HL-60/S4 (cell line): ENCODE measurements around the gene ADK.

ENCODE experiments used
- in situ Hi-C: fragments of 300-500 bp; cut with MboI; formaldehyde crosslinking; loops from 2 replicates; pipeline ENCODE4 v1.14.3; 2022; ENCODE audit warnings: low sequenced_read_pairs

ADK gene

GRCh38 chr10:74587109-74587854 is 436.3 kb downstream of the ADK start:
- in situ Hi-C loops, result no loop called here

GRCh38 chr10:74589226-74589673 is 438.2 kb downstream of the ADK start:
- in situ Hi-C loops, result no loop called here

GRCh38 chr10:74589851-74590250 is 438.8 kb downstream of the ADK start:
- in situ Hi-C loops, result no loop called here

- in situ Hi-C loops, result no loop called here
These were observed 442.4 kb downstream of the ADK start for GRCh38 chr10:74593470-74593869.

GRCh38 chr10:74596713-74597112 is 445.7 kb downstream of the ADK start:
- in situ Hi-C loops, result no loop called here

- in situ Hi-C loops, result no loop called here
These were observed 448.0 kb downstream of the ADK start for GRCh38 chr10:74598891-74599566.

GRCh38 chr10:74599672-74600071 is 448.7 kb downstream of the ADK start:
- in situ Hi-C loops, result no loop called here

GRCh38 chr10:74600170-74600569 is 449.1 kb downstream of the ADK start:
- in situ Hi-C loops, result no loop called here

- in situ Hi-C loops, result no loop called here
These were observed 451.6 kb downstream of the ADK start for GRCh38 chr10:74602576-74602975.

- in situ Hi-C loops, result no loop called here
These were observed 459.3 kb downstream of the ADK start for GRCh38 chr10:74610299-74610698.

GRCh38 chr10:74612195-74612594 is 461.2 kb downstream of the ADK start:
- in situ Hi-C loops, result no loop called here

GRCh38 chr10:74620626-74621025 is 469.6 kb downstream of the ADK start:
- in situ Hi-C loops, result no loop called here

GRCh38 chr10:74623786-74624185 is 472.8 kb downstream of the ADK start:
- in situ Hi-C loops, result no loop called here

- in situ Hi-C loops, result no loop called here
These were observed 473.5 kb downstream of the ADK start for GRCh38 chr10:74624501-74624900.

GRCh38 chr10:74628136-74628535 is 477.1 kb downstream of the ADK start:
- in situ Hi-C loops, result no loop called here

GRCh38 chr10:74634995-74635536 is 484.0 kb downstream of the ADK start:
- in situ Hi-C loops, result no loop called here

GRCh38 chr10:74635655-74636054 is 484.6 kb downstream of the ADK start:
- in situ Hi-C loops, result no loop called here

GRCh38 chr10:74637685-74638084 is 486.7 kb downstream of the ADK start:
- in situ Hi-C loops, result no loop called here

- in situ Hi-C loops, result no loop called here
These were observed 489.3 kb downstream of the ADK start for GRCh38 chr10:74640134-74640921.

- in situ Hi-C loops, result no loop called here
These were observed 490.6 kb downstream of the ADK start for GRCh38 chr10:74641659-74642058.

GRCh38 chr10:74642901-74643595 is 492.0 kb downstream of the ADK start:
- in situ Hi-C loops, result no loop called here
